Activated naive CD4-positive, alpha-beta T cell treated with anti-CD3 and anti-CD28 coated beads, Interleukin-2, amount 10 ng/mL, durations not matched to agents 7 days and 5 days (primary cell): ENCODE results near the gene C2orf78.
"Not testable (repeated sequence)": the region's sequence is repeated elsewhere in the genome, so short reads cannot be mapped to it uniquely, and the experiment has no call there.

Experiments used
- CTCF ChIA-PET: fragments of 350-600 bp; sonication (Branson Sonifier 250); formaldehyde crosslinking; loops from one replicate; lab custom pipeline; 2021; ENCODE audit warnings: antibody characterized with exemption; lab: Charles Lee
- DNase-seq: peaks from one replicate; pipeline ENCODE4 v3.0.0-alpha.2; 2020
- H3K27ac Mint-ChIP-seq: one replicate; pipeline ENCODE4 v1.8.0; 2021; ENCODE audit warnings: mild to moderate bottlenecking, moderate library complexity, mixed read lengths
- H3K27me3 Mint-ChIP-seq: one replicate; pipeline ENCODE4 v1.8.0; 2021; ENCODE audit warnings: mild to moderate bottlenecking, mixed read lengths
- H3K36me3 Mint-ChIP-seq: one replicate; pipeline ENCODE4 v1.8.0; 2021; ENCODE audit warnings: mixed read lengths
- H3K4me1 Mint-ChIP-seq: one replicate; pipeline ENCODE4 v1.8.0; 2021; ENCODE audit warnings: mixed read lengths
- H3K4me3 Mint-ChIP-seq: one replicate; pipeline ENCODE4 v1.8.0; 2021; ENCODE audit warnings: mild to moderate bottlenecking, moderate library complexity, mixed read lengths
- H3K9me3 Mint-ChIP-seq: one replicate; pipeline ENCODE4 v1.8.0; 2021; ENCODE audit warnings: mixed read lengths

The C2orf78 gene, protein sequence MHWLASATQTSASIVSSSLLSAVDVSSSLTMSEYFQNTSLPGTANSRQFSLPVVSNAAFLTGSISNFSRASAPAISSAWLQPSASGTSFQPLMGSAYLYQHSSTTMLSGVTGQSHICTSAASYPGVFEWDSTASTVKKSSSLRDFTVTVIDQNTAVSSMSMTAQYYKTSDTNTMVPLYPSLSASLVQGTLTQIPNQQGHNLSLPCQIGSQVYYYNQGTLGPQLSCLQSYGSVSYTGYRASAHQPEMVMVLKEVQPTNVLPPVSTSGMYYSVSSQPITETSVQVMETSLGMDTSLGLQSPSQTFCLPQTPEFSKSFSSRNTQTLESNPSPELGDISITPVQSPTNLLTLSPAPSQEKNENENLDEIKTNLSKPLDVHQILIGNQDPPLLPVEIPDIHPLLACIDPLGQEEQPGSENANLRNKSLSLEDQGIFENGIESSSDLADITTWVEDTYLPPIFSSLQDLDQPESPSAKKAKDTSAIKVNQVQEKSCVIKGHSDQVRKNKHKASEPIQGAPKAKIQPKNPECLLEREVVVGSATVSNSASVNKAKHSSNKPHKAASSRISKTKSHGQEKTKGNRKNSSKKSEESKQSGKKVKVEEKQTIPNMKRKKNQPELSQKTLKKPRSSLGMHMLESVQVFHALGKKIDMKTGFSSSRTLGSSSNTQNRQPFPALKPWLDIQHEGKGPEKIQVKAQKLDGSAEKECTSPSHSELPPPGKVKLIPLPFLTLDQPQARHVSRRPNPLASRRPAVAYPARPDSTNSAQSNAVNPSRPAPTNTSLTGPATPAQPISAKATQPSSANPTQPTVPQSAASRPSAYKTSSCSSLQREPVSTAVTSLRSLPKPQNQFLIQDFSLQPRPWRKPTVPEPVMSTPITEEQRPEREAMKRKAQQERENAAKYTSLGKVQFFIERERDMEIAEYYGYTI

DNA sequence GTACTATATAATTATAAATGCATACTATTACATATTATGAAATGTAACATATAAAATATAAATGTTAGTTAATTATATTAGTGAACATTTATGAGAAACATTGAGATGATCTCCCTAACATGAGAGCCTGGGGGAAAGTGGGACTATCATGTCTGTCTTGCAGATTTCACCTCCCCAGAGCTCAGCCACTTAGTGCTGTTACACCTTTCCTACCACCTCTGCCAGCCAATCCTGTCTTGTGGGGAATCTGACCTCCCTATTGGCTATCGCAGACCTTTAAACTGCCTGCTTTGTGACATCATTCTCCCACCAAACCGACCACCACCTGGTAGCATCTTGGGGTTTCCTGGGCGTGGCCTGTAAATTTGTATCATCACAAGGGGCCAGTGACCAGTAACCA, at the start of gene C2orf78:
Gene C2orf78 (plus strand): TSS at position 301 of the 400 bp plus-strand sequence. CDS start 127 bp downstream, outside the sequence.
- CTCF ChIA-PET, H3K36me3 Mint-ChIP-seq, H3K27ac Mint-ChIP-seq, DNase-seq, H3K9me3 Mint-ChIP-seq, H3K4me3 Mint-ChIP-seq: not testable (repeated sequence)
- Mint-ChIP-seq H3K27me3 (peaks cover 12% of the 10 kb centered on the region), H3K4me1 (peaks cover 11% of the 10 kb centered on the region)

DNA sequence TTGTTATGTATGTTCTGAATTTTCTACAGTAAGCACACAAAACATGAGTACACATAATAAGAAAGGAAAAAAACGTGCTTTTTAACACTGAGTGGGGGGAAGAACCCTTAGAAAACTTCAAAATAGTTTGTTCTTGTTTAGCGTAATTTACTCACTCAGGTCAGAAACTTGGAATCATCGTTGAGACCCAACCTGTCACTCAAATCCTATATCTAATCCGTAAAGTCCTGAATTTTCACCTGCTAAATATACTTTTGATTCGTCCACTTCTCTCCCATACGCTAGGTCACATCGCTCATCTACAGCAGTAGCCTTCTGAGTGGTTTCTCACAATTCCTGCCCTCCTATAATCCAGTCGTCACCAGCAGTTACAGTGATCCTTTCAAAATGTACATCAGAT, 47.6 kb upstream of the C2orf78 start:
- DNase-seq = no peak
- Mint-ChIP-seq H3K36me3 (peaks cover 32% of the 10 kb centered on the region), H3K27me3 (peaks cover 4% of the 10 kb centered on the region), H3K27ac (peak overlapping the region; percentile 91), H3K4me3 (peak overlapping the region; percentile 82), H3K4me1 (peaks cover 26% of the 10 kb centered on the region), H3K9me3 (peaks cover 2% of the 10 kb centered on the region)
- CTCF ChIA-PET = no interaction called here

DNA sequence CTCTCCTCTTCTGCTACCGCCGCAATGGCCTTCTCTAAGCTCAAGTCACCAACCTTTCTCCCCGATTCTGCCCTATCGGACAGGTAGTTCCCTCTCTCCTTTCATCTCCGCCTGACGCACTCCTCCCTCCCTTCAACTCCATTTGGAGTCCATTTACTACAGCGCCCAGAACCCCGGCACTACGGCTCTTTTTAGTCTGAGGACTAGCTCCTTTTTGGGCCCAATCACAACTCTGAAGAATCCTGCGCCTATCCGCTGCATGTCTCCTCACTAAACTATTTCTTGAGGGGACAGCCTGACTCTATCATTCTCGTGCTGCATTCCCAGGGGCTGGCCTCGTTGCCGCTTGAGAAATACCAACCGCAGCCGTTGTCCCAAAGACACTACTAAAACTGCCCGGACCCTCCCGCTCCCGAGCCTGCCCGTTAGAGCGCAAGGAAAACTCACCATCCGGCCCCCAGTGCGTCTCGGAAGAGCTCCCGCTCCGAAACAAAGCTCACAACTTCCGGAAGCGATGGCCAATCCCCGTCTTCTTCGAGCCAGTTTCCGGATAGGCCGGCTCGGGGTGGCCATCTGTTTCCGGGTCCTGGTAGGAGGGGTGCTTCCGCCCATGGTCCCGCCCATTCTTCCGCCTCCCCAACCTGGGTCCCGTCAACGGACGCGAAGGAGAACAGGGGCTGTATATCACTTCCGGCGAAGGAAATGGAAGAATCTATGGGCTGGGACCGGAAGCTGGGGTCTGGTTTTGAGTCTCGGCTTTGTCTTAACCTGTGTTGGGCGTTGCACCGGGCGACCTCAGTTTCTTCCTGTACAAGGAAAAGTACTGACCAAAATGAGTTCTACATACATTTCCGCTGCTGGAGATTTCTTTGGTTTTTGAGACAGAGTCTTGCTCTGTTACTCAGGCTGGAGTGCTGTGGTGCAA, 46.9 kb upstream of the C2orf78 start, which contains the start of gene TPRKB:
Gene TPRKB (minus strand): TSS at position 491 of the 925 bp plus-strand sequence. CDS start 2,776 bp downstream, outside the sequence.
- H3K27ac Mint-ChIP-seq = peak within 1 kb of the TSS; percentile 91
- H3K4me1 Mint-ChIP-seq = peaks cover 26% of the 10 kb centered on the region
- H3K36me3 Mint-ChIP-seq = peaks cover 28% of the 10 kb centered on the region
- peak; percentile 98 for DNase-seq
- H3K27me3 Mint-ChIP-seq = peaks cover 4% of the 10 kb centered on the region
- CTCF ChIA-PET = interaction anchor here (0.7 to 1.6 kb wide), 2 partner anchors 19 to 560 kb away, joined by 3 to 4 read pairs; no protein-coding TSS in a partner anchor
- peak within 1 kb of the TSS; percentile 82 for H3K4me3 Mint-ChIP-seq
- peaks cover 2% of the 10 kb centered on the region for H3K9me3 Mint-ChIP-seq

DNA sequence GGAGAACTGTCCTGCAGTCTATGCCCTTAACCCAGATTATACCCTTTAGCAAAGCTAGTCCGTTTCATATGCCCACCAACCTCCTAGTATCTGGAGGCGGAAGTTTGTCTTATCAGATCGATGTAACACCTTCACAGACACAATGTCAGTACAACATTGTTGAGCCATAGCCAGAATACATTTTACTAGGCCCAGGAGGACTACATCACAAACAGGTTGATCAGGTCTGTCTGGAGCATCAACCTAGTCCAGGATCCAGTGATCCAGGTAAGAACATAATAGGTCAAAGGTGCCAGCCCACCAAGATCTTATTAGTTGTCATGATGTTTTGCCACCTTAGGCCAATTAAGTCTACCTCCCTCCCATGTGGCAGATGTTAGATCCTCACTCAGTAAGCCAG, 44.9 kb upstream of the C2orf78 start:
- Mint-ChIP-seq H3K27me3 (peaks cover 4% of the 10 kb centered on the region), H3K9me3 (peaks cover 2% of the 10 kb centered on the region), H3K27ac (no peak overlapping the region), H3K4me1 (peaks cover 26% of the 10 kb centered on the region), H3K36me3 (peaks cover 20% of the 10 kb centered on the region), H3K4me3 (no peak overlapping the region)
- no peak for DNase-seq
- CTCF ChIA-PET = no interaction called here

DNA sequence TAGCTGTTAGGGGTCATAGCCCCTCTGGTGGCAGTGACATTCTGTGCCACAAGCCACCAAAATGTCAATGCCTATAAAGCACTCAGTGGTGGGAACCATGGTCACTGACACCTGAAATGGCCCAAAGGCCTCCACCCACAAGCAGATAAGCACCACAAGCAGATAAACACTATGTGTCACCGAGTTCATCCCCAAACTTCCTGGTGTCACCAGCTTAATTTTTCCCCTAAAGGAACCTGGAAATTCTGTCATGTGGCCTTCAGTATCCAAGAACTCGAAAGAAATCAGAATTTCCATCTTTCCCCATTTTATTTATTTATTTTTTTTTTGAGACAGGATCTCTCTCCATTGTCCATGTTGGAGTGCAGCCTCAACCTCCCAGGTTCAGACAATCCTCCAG, 43.2 kb upstream of the C2orf78 start:
- no peak overlapping the region for H3K4me3 Mint-ChIP-seq
- H3K9me3 Mint-ChIP-seq = peaks cover 2% of the 10 kb centered on the region
- H3K27ac Mint-ChIP-seq = no peak overlapping the region
- CTCF ChIA-PET = no interaction called here
- DNase-seq = no peak
- peaks cover 23% of the 10 kb centered on the region for H3K36me3 Mint-ChIP-seq
- H3K4me1 Mint-ChIP-seq = peaks cover 22% of the 10 kb centered on the region
- H3K27me3 Mint-ChIP-seq = peaks cover 4% of the 10 kb centered on the region

DNA sequence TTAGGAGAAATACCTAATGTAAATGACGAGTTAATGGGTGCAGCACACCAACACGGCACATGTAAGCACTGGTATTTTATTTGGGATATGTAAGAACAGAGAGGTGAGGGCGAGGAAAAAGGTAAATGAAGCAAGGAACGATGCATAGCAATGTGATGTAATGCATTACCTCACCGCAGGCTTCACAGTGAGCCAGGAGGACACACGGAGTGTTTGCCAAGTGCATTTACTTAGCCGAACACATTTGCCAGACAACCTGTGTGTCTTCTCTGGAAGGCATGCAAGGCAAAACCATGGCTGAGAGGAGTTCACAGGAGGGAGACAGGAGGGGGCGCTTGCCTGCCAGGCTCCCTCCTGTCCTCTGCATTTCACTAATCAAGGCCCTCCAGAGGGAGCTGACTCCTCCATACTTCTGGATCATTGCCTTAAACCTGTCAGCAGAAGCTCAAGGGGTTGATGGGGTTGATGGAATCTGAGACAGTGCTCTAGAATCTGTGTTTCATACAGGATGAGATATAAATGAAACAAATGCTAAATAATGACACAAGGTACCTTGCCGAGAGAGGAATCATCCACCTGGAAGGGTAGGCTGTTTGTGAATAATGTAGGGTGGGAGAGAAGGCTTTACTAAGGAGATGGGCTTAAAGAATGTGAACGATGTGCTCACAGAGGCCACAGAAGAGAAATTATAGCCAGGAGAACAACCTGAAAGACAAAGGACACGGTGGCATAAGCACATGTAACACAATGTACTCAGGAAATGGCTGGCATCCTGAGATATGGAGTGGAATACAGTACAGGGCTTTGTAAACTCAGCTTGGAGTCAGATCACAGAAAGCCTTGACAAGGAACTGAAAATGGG, 37.7 kb upstream of the C2orf78 start:
- Mint-ChIP-seq H3K27me3 (no peaks in the 10 kb centered on the region), H3K4me3 (no peak overlapping the region), H3K36me3 (peaks cover 28% of the 10 kb centered on the region), H3K4me1 (no peaks in the 10 kb centered on the region), H3K27ac (no peak overlapping the region), H3K9me3 (no peaks in the 10 kb centered on the region)
- CTCF ChIA-PET = no interaction called here
- no peak for DNase-seq

DNA sequence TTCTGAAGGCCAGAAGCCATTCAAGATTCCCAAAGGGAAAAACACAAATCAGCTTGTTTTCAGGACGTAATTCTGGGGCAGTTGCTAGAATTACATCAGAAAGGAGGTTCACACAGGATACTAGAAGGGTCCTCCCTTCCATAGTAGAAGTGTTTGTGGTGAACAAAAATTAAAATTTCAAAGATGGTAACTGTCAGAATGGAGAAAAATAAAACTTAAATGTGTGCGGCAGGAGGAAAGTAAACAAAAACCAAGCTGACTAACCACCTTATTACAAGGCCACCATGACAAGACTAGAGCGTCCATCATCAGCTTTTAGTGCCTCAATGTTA, 37.1 kb upstream of the C2orf78 start:
- no peak overlapping the region for H3K4me3 Mint-ChIP-seq
- no peaks in the 10 kb centered on the region for H3K27me3 Mint-ChIP-seq
- CTCF ChIA-PET = no interaction called here
- no peaks in the 10 kb centered on the region for H3K4me1 Mint-ChIP-seq
- no peak for DNase-seq
- H3K9me3 Mint-ChIP-seq = no peaks in the 10 kb centered on the region
- peaks cover 29% of the 10 kb centered on the region for H3K36me3 Mint-ChIP-seq
- no peak overlapping the region for H3K27ac Mint-ChIP-seq

DNA sequence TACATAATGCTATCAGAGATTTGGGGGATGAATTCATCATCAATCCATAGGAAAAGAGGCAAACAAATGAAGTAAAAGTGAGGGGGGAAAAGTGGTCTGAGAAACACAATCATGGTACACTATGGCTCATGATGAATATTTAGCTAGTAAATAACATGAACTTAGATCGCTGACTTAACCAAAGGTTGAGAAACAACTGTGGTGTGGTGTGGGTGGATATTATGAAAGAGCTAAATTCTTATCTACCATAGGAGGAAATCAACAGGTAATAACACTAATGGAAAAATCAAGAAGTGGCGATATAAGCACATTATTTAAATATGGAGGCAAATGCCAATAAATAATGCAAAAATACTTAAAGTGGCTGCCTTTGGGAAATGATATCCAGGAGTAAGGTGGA, 34.7 kb upstream of the C2orf78 start:
- no peaks in the 10 kb centered on the region for H3K27me3 Mint-ChIP-seq
- no peak for DNase-seq
- no peak overlapping the region for H3K4me3 Mint-ChIP-seq
- no peak overlapping the region for H3K27ac Mint-ChIP-seq
- CTCF ChIA-PET = interaction anchor here (0.7 kb wide), 1 partner anchor 867 kb away, joined by 3 read pairs; no protein-coding TSS in a partner anchor
- peaks cover 36% of the 10 kb centered on the region for H3K36me3 Mint-ChIP-seq
- no peaks in the 10 kb centered on the region for H3K4me1 Mint-ChIP-seq
- H3K9me3 Mint-ChIP-seq = peaks cover 2% of the 10 kb centered on the region

DNA sequence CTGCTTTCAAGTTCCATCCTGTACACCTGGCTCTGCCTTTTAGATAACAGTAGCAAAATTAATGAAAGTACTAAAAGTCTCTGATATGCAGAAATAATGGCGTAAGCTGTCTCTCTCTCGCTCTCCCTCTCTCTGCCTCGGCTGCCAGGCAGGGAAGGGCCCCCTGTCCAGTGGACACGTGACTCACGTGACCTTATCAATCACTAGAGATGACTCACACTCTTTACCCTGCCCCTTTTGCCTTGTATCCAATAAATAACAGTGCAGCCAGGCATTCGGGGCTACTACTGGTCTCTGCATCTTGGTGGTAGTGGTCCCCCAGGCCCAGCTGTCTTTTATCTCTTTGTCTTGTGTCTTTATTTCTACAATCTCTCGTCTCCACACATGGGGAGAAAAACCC, 29.7 kb upstream of the C2orf78 start:
- H3K4me1 Mint-ChIP-seq = not testable (repeated sequence)

DNA sequence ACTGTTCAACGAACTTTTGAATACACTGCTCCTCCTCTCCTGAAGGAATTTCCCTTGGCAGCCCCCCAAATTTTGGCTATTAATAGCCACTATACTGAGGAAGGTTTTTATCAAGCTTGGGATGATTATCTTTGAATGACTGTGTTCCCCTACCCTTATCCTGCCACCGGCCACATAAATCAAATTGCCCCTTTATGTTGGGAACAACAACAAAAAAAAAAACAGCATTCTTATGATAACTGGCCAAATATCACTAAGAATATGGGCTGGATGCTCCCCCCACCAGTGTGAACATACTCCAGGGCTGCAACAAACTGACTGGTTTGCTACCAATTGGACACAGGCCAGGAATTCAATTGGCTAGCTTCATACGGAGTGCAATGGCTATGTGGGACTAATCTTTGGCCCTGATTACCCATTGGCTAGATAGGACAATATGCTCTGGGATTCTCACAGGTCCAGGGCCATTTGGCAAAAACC, 24.7 kb upstream of the C2orf78 start:
- Mint-ChIP-seq H3K36me3 (peaks cover 51% of the 10 kb centered on the region), H3K9me3 (peaks cover 3% of the 10 kb centered on the region), H3K27me3 (no peaks in the 10 kb centered on the region), H3K27ac (no peak overlapping the region), H3K4me1 (no peaks in the 10 kb centered on the region), H3K4me3 (no peak overlapping the region)
- no peak for DNase-seq
- CTCF ChIA-PET = no interaction called here

More for the DNA sequence above, 29.7 kb upstream of the C2orf78 start:
- not testable (repeated sequence) for H3K27me3 Mint-ChIP-seq, DNase-seq, H3K27ac Mint-ChIP-seq, H3K4me3 Mint-ChIP-seq, H3K9me3 Mint-ChIP-seq
- CTCF ChIA-PET = interaction anchor here (1.0 kb wide), 1 partner anchor 18 kb away, joined by 3 read pairs; no protein-coding TSS in a partner anchor
- peaks cover 44% of the 10 kb centered on the region for H3K36me3 Mint-ChIP-seq

DNA sequence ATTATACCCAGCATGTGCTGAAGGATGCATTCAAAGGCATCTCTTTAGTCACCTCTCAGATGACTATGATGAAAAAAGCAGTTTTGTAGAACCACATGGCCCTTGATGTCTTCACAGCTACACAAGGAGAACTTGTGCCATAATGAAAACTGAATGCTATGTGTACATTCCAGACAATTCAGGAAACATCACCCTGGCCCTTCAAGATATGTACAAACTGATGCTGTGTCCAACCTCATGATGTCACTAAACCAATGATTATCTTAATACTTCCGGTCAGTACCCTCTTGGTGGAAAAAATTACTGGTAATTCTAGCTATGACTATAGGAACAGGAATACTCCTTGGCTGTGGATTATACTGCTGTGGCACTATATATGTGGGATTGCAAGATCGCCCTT, 24.1 kb upstream of the C2orf78 start:
- Mint-ChIP-seq H3K27ac (no peak overlapping the region), H3K4me3 (no peak overlapping the region), H3K36me3 (peaks cover 49% of the 10 kb centered on the region), H3K4me1 (no peaks in the 10 kb centered on the region), H3K27me3 (no peaks in the 10 kb centered on the region), H3K9me3 (no peaks in the 10 kb centered on the region)
- DNase-seq = no peak
- CTCF ChIA-PET = no interaction called here

DNA sequence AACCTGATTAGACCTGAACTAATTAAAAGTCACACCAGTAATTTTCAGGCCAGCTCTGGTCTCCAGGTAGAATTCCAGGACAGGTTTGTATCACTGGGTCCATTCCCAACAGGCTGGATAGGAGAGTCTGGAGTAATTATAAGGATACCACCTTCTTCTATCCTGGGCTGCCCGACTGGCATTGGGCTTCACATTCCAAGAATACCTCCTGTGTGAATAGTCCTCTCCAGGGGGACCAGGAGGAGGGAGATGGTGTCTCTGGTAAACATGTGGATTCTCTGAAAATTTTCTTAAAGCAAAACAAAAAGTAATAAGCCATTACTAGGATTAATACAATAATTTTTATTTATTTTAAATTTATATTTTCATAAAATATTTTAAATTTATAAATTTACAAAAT, 21.4 kb upstream of the C2orf78 start:
- Mint-ChIP-seq H3K27me3 (no peaks in the 10 kb centered on the region), H3K27ac (no peak overlapping the region), H3K4me3 (no peak overlapping the region), H3K36me3 (peaks cover 51% of the 10 kb centered on the region), H3K9me3 (no peaks in the 10 kb centered on the region), H3K4me1 (no peaks in the 10 kb centered on the region)
- CTCF ChIA-PET = no interaction called here
- DNase-seq = no peak

DNA sequence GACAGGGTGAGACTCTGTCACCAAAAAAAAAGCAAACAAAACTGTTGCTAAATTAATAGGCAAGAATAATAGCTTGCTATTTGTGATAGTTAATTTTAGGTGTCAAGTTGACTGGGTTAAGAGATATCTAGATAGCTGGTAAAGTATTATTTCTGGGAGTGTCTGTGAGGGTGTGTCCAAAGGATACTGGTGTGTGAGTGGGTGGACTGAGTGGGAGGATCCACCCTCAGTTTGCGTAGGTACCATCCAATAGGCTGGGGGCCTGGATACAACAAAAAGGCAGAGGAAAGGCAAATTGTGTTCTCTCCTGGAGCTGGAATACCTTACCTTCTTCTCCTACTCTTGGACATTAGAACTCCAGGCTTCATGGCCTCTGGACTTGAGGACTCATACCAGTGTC, 19.0 kb upstream of the C2orf78 start:
- Mint-ChIP-seq H3K4me1 (no peaks in the 10 kb centered on the region), H3K4me3 (no peak overlapping the region), H3K27ac (no peak overlapping the region), H3K9me3 (no peaks in the 10 kb centered on the region), H3K27me3 (no peaks in the 10 kb centered on the region), H3K36me3 (peaks cover 55% of the 10 kb centered on the region)
- DNase-seq = no peak
- CTCF ChIA-PET = interaction anchor here (0.8 kb wide), 1 partner anchor 9 kb away, joined by 3 read pairs; no protein-coding TSS in a partner anchor
